DND-41 (cell line): Measurements from ENCODE around the gene CTAGE4.

Experiments used
- EZH2 ChIP-seq: IDR thresholded peaks from 3 replicates; pipeline ENCODE4 v1.6.1; 2012; ENCODE audit warnings: borderline replicate concordance, low read depth, mild to moderate bottlenecking, moderate library complexity, low read length, inconsistent platforms; ENCODE audit not compliant: severe bottlenecking
- TF ChIP-seq, protein P1 (sequence below): IDR thresholded peaks from 2 replicates; pipeline ENCODE4 v1.5.1; 2012; ENCODE audit warnings: borderline replicate concordance, low read length, moderate library complexity, mild to moderate bottlenecking; ENCODE audit not compliant: poor library complexity, severe bottlenecking; ENCODE audit errors: extremely low read depth

DNA sequence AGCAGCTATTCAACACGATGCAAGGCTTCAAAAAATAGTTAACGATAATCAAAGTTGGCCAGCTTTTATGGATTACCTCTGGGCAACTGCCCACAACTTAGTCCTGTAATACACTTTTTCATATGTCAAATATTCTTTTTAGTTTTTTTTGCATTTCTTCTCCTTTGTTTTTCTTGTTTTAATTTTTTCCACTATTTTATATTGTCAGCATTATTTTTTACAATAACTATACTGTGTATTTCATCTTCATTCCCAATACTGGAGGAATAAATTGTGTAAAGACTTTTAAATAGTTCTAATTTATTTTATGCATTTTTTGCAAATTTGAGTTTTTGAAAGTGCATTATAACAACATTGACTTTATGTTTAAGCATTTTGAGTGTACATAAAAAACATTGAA lies 18.5 kb upstream of the CTAGE4 start:
- TF ChIP-seq, protein P1, sequence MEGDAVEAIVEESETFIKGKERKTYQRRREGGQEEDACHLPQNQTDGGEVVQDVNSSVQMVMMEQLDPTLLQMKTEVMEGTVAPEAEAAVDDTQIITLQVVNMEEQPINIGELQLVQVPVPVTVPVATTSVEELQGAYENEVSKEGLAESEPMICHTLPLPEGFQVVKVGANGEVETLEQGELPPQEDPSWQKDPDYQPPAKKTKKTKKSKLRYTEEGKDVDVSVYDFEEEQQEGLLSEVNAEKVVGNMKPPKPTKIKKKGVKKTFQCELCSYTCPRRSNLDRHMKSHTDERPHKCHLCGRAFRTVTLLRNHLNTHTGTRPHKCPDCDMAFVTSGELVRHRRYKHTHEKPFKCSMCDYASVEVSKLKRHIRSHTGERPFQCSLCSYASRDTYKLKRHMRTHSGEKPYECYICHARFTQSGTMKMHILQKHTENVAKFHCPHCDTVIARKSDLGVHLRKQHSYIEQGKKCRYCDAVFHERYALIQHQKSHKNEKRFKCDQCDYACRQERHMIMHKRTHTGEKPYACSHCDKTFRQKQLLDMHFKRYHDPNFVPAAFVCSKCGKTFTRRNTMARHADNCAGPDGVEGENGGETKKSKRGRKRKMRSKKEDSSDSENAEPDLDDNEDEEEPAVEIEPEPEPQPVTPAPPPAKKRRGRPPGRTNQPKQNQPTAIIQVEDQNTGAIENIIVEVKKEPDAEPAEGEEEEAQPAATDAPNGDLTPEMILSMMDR = no peak
- no peak for TF ChIP-seq EZH2
